Cardiac ventricle fibroblast (primary cell): ENCODE data around the gene MAGEA4. TPM values are rescaled to one million over a fixed set of nuclear protein-coding genes. Genes with fewer than 3 reads are reported as not detected.

ENCODE experiments used
- total RNA-seq: library from RNA; depleted of rRNA; stranded (reverse); fragments of >200 nt; gene quantifications from 2 replicates; pipeline ENCODE4 v1.2.3, GENCODE V29; 2015

The MAGEA4 gene, protein sequence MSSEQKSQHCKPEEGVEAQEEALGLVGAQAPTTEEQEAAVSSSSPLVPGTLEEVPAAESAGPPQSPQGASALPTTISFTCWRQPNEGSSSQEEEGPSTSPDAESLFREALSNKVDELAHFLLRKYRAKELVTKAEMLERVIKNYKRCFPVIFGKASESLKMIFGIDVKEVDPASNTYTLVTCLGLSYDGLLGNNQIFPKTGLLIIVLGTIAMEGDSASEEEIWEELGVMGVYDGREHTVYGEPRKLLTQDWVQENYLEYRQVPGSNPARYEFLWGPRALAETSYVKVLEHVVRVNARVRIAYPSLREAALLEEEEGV
- not detected in 2 replicates for total RNA-seq

DNA sequence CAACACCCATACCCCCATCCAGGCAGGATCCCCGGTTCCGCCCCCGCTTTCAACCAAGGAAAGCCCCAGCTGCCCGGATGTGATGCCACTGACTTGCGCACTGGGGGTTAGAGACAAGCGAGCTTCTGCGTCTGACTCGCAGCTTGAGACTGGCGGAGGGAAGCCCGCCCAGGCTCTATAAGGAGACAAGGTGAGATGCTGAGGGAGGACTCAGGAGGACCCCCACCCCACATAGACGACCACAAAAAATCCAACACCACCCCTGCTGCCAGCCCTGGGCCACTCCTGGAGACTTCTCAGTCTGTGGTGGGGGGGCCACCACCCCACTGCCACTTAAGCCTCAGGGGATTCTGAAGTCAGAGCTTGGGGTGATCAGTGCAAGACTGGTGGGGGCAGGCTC, at the start of gene MAGEA4:
MAGEA4 (plus strand) TSS at position 110 of the 400 bp plus-strand sequence. CDS start 10,776 bp downstream, outside the sequence.

Other genes with a start within 250 kb of the MAGEA4 start
- gene PRRG3, start 217.4 kb upstream of the MAGEA4 start, total RNA-seq = 0.10 TPM in 1 of 2 replicates, not detected in the other
- 0.75 and 1.7 TPM in 2 replicates for gene FATE1, start 196.9 kb upstream of the MAGEA4 start, total RNA-seq
- gene CNGA2, start 178.1 kb upstream of the MAGEA4 start, total RNA-seq = not detected in 2 replicates
- 11.2 TPM in 2 replicates for gene GABRE, start 61.8 kb downstream of the MAGEA4 start, total RNA-seq
- gene MAGEA10, start 225.7 kb downstream of the MAGEA4 start, total RNA-seq = not detected in 2 replicates